ENCODE data around the gene GALNT6.

GRCh38 chr12:51379571-51379970, 11.6 kb downstream of the GALNT6 start:
- TF ChIP-seq, protein P1, sequence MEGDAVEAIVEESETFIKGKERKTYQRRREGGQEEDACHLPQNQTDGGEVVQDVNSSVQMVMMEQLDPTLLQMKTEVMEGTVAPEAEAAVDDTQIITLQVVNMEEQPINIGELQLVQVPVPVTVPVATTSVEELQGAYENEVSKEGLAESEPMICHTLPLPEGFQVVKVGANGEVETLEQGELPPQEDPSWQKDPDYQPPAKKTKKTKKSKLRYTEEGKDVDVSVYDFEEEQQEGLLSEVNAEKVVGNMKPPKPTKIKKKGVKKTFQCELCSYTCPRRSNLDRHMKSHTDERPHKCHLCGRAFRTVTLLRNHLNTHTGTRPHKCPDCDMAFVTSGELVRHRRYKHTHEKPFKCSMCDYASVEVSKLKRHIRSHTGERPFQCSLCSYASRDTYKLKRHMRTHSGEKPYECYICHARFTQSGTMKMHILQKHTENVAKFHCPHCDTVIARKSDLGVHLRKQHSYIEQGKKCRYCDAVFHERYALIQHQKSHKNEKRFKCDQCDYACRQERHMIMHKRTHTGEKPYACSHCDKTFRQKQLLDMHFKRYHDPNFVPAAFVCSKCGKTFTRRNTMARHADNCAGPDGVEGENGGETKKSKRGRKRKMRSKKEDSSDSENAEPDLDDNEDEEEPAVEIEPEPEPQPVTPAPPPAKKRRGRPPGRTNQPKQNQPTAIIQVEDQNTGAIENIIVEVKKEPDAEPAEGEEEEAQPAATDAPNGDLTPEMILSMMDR (IDR thresholded peaks at IDR 0.05) = no peak
- TF ChIP-seq EZH2 (IDR thresholded peaks at IDR 0.05) (no peak), EZH2phosphoT487 (IDR thresholded peaks at IDR 0.05) (no peak)
